GM19452 (cell line): ENCODE measurements around the gene STRADA.
"Not testable (repeated sequence)": the region's sequence is repeated elsewhere in the genome, so short reads cannot be mapped to it uniquely, and the experiment has no call there.

ENCODE experiments used
- ATAC-seq: cut with Tn5 transposase; IDR thresholded peaks from one replicate; pipeline ENCODE4 v1.9.1; 2021; ENCODE audit not compliant: unreplicated experiment

The STRADA gene

DNA sequence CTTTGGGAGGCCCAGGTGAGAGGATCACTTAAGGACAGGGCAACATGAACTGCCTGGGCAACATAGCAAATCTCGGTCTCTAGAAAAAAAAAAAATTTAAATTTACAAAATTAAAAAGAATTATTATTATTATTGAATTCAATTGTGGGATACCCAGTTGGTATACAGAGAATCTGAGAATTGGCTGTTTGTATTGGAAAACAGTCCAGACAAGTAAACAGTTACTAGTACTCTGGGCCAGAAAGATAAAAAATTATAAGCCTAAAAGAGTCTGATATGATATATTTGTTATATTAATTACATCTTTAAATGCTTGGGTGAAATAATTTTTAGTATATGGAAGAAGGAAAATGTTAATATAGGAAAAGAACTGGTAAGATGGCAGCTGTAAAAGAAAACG is 16.8 kb upstream of the STRADA start:
- ATAC-seq = no peak

DNA sequence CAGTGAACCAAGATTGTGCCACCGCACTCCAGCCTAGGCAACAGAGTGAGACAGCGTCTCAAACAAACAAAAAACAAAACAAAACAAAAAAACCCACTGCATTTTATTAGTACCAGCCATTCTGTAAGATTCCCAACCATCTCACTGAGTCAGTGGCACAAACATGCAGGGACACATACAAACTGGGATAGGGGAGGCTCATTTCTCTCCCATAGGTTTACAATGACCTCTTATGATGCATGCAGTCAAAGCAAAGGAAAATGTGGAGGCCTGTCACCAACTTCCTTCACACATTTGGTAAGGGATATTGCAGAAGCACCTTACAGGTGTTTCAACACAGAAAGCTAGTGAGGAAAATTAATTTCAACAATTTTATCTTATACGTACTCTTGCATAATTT is 12.4 kb upstream of the STRADA start:
- no peak for ATAC-seq

DNA sequence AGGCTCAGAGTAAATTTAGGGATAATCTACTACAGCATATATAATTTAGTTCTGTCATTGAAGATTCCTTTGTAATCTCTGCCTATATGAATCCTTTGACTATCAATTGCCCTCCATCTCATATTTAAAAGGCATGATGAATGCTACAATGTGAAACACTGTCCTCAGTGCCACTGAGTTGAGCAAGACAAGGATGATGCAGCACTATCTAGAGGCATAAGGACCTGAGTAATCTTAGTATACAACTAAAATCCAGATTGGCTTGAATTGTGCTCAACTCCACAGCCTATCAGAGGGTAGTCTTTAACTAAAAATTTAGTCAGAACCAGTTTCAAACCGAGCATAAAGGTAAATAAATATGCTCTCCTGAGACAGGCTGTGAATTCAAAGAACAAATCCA is 11.6 kb upstream of the STRADA start:
- no peak for ATAC-seq

DNA sequence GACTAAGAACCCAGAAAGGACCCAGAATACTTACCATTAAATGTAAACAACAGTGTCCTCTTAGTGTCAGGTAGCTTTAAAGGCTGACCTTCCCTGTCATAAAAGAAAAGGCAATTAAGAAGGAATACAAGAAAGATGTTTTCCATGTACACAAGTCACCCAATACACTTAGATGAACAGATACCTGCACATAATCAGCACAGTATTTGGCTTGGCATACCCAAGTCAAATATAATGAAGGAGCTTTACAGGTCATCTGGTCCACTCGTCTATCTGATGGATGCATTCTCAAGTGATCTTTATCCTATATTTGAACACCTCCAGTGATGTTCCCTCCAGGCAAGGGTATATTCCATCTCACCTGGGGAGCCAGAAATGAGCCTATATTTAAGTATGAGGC is 11.1 kb upstream of the STRADA start:
- ATAC-seq = no peak

DNA sequence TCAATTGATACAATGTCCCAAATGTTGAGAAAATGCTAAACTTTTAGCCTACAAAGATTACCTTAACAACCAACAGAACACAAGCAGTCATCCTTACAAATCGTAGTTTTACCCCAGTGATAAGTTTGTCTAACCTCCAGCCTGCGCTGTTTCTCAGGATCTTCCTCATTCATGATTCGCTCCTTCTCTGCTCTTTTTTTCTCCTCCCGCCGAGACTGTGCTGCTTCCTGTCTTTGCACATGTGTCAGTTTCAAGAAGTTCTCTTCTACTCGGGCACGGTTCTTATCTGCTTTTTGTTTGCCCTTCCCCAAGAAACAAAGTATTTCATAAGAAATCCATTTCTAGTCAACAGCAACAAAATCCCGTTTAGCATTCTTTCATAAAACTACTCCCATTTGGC is 10.2 kb upstream of the STRADA start:
- ATAC-seq = no peak

DNA sequence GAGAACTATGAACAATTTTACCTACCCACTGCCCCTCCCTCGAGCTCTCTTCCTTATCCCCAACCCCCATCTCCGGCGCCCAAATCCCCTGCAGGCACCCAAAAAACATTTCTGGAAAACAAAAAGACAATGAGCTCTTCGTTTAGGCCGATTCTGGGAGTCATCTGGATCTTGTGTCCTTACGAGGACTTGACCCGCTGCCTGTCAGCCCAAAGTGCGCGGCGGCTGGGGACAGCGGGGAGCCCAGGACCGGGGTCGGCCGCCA is 524 bp downstream of the STRADA start:
- peak; percentile 12 for ATAC-seq

DNA sequence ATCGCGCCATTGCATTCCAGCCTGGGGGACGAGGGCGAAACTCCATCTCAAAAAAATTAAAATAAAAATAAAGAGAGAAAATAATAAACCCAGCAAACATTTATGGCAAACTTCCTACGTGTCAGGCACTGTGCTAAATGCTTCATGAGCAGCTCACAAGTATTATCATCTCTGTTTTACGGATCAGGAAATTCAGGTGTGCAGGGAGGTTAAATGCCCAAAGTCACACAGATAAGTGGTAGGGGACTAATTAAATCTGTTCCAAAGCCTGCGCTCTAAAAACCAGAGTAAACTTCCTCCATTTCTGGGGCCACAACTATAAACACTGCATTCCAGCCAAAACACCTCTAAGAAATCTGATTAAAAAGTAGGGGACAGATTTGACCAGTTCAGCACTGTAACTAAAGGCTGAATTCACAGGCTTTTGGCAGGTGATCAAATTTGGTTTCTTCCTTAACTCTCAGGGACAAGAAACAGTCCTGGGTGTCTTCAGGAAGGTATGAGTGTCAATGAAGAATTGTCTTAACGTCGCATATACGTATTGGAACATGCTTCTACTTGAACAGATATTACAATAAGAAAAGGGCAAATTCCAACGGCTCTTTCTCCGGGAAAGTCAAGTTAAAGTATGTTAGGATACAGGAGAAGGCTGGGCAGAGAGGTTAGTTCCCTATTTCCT is 996 bp downstream of the STRADA start:
- no peak for ATAC-seq

DNA sequence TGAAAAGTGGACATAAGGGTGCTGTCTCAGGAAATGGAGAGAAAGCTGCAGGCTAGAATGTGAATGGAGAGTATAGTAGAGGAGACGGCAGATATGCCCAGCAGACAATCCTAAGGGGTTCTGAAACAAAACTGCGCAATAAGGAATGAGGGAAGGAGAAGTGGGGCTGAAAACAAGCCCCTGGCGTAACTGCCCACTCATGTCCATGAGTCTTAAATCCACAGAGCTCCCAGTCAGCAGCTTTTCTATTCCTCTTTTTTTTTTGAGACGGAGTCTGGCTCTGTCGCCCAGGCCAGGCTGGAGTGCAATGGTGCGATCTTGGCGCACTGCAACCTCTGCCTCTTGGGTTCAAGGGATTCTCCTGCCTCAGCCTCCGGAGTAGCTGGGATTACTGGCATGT is 5.9 kb downstream of the STRADA start:
- no peak for ATAC-seq

DNA sequence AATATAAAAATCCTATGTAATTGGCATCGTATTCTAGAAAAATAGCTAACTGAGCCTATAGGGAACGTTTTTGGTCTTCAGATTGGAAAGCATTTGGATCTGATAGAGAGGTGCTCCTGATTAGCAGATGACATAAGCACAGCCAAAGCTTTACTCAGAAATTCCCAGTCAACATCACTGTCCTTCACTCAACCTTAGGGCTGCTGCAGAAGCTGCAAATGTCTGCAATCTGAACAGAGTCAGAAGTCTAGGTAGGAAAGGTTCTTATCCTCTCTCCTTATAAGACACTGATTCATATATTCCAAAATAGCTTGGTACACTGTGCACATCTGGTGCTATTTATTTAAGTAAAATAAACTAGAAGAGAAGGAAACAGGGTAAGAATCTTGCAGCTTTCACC is 19.2 kb downstream of the STRADA start:
- ATAC-seq = no peak

DNA sequence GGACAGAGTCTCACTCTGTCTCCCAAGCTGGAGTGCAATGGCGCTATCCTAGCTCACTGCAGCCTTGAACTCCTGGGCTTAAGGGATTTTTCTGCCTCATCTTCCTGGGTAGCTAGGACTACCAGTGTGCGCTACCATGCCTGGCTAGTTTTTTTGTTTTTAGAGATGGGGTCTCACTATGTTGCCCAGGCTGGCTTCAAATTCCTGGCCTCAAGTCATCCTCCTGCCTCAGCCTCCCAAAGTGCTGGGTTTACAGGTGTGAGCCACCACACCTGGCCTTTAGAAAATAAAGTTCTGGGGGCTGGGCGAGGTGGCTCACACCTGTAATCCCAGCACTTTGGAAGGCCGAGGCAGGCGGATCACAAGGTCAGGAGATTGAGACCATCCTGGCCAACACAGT is 21.4 kb downstream of the STRADA start:
- not testable (repeated sequence) for ATAC-seq

DNA sequence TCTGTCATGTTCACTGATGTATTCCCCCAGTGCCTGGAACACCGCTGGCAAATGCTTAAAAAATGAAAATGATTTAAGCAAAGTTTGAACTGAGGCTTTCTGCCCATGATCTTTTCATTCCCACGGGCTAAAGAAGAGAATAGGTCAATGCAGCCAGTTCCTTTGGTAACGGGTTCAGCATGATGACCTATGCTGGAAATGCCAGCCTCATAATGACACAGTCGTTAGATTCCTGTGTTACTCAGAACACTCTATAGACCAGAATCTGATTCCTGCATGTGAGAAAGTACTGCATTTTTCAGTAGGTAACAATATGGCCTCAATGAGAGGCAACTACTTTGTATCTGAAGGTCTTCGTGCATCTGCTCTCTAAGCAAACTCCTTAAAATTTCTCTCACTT is 22.6 kb downstream of the STRADA start:
- no peak for ATAC-seq

DNA sequence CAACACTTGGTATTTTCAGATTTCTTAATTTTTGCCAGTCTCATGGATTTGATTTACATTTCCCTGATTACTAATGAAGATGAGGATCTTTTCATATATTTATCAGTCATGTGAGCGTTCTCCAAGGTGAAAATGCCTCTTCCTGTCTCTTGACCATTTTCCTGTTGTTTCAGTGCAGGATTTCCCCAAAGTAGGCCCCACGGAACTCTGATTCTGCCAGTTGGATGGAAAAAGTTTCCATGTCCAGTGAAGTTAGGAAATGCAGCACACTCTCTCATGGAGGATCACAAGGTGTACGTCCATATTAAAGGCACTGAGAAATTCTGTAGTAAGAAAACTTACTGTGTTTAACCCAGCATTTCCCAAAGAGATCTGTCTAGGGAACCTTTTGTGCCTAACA is 25.2 kb downstream of the STRADA start:
- no peak for ATAC-seq

DNA sequence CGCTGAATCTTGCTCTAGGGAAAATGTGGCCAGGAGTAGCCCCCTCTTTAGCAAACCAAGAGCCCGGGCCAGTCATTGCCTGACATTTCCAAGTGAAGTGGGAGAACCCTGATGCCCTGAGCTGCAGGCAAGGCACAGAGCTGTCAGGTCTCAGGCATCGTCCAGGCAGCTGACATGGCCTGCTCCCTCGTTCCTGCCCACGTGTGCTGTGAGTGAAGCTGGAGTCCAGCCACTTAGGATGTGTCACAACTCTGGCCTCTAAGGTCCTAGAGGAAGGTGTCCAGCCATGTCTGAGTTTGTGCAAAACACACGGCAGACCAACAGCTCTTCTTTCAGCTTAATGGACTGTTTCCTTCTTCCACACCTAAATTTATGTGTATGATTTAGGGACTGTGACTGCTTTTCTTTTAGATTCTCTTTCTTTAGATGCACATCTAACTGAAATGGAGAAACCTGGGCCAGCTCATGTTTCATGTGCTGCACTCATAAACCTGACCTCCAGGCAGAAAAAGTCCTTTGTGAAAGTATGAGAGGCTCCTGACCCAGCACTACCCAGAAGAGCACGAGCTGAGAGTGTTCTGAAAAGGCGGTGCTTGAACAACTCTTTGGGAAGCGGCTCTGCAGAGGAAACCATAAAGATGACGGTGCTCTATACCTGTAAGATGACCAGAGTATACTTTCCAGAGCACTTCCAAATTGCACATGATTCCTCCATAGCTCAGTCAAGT is 26.9 kb downstream of the STRADA start:
- no peak for ATAC-seq

DNA sequence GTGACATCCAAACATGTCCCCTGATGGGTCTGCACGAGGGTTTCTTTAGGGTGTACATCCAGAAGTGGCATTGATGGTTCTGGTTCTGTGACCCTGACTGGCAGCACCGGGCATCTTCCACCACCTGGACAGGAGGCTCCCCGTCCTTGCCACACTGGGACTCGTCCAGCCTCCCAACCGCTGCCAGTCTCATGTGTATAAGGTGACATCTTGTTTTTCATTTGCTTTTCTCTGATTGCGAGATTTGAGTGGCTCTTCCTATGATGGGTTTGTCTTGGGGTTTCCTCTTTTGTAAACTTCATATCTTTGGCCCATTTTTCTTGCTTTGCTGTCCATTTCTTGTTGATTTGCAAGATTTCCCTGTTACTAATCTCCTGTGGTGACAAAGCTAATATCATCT is 32.5 kb downstream of the STRADA start:
- ATAC-seq = no peak

DNA sequence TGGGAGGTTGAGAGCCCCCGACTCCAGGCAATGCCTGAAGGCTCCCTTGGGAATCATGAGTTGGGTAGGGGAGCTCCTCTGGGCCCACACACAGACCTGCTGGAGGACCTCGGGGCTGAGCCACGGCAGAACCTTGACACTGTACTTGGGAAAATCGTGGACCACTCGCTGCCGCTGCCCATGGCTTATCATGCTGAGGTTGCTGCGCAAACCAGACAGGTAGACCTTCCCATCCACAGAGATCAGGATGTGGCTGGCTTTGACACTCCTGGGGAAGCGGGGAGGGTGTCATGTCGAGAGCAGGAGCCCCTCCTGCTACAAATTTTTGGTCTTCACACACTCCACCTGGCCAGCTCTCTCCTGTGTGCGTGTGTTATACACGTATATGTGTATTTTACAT is 34.4 kb downstream of the STRADA start:
- no peak for ATAC-seq

DNA sequence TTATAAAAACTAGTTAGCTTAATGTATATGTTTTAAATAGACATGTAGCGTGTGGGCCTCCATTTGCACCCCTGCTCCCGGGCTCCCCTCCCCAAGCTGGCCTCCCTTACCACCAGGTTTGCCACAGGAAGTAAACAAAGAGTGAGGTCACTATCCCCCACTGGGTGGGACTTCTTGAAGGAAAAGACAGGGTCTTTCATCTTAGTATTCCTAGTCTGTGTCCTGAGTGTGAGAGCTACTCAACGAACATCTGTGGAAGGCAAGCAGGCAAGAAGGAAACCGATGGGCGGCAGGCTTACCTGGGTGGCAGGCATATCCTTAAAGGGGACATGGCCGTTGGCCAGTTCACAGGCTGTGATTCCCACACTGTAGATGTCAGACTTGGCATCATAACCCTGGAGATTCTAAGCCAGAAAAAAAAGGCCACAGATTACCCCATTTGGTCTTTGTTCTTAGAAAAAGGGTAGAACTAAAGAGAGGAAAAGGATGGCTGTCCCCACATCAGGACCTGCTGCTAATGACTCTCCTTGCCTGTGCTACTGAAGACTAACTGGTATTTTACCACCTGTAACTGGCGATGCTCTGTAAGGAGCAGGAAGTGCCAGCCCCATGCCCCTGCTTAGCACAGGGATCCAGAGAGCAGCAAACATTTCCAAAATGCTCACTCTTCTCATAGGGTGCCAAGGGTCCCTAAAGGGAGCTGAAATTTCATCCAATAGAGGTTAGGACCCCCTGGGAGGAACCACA is 35.1 kb downstream of the STRADA start:
- no peak for ATAC-seq

DNA sequence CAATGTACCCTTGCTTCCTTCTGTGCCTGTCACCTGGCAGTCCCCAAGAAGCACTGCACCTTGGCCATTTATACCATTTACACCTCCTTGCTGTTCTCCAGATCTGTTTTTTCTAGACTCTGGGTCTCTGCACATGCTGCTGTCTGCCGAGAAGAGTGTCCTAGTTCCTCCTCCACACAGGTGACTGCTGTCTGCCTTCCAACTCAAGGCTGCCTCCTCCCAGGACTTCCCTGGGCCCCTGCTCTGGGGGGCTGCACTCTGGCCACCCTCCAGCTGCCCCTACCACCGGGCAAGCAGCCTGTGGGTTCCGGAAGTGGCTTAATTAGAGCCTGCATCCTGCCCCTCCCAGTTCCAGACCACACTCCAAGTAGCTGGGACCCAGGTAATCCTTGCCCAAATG is 35.9 kb downstream of the STRADA start:
- ATAC-seq = no peak

DNA sequence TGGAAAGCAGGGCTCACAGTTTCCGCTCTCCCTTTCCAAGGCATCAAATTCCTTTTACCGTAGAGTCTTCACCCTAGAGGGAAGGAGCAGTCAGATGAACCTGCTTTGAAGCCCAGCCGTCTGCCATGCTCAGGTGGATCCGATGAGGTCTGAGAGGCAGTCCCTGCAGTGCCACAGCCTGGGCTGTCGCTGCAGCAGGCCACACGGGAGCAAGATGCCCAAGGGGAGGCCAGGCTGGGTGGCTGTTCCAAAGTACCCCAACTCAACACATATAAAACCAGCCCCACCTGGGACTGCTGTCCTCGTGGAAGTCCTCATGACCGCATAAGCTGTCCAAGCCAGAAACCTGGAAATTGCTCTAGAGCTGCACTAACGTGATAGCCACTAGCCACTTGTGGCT is 36.8 kb downstream of the STRADA start:
- no peak for ATAC-seq

DNA sequence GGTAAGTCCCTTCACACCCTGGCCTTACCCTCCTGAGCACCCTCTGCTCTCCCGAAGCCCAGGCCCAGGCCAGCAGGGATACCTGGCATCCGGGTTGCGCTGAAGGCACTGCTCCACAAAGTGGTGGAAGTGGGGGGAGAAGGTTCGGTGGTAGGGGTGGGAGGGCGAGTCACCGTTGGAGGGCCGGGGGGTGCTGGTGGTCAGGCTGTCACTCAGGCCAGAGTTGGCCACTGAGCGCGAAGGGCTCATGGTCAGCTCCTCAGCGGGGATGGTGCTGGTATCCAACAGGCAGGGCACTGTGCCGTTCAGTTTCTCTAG is 37.4 kb downstream of the STRADA start:
- ATAC-seq = no peak

DNA sequence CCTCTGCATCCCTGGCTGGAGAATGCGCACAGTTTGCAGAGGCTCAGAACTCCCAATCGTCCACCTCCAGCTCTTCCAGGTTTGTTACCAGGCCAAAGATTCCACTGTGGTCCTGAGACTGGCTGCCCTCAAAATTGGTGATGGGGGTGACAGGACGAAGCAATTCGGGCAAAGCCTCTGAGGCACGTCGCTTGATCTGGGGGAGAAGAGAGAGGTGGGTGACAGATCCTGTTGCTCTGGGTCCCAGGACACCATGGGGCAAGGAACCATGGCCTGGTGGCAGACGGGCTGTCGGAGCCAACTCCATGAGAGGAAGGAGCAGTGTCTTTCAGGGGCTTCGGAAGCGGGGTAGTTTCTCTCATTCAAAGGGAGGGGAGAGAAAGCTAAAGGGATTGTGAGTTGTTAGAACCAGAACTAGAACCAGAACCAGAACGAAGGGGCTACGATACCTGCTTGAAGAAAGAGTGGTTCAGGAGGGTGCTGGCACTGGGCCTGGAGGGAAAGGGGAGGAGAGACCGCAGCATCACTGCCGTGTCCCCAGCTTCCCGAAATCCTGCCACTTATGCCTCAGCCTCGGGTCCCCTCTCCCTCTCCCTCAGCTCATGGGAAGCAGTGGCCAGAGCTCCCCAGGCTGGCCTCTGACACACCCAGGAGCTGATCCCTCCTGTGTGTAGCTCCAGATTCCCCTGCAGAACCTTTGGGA is 37.9 kb downstream of the STRADA start:
- no peak for ATAC-seq

DNA sequence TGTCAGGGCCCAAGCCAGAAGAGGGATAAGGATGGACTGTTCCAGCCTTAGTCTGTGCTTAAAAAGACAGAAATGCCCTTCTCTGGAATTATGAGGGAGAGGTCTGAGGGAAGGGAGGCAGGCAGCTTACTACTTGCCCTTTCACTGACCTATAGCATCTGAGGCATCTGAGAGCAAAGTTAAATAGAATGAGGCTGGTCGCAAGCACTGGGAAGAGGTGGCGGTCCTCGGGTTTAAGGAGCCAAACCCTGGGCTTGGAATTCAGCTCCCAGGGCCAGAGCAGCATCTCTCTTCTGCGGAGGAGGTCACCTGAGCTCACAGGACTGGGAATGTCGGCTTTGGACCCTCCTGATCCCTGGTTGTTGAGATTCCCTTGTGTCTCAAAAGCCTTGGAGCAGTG is 38.6 kb downstream of the STRADA start:
- no peak for ATAC-seq

DNA sequence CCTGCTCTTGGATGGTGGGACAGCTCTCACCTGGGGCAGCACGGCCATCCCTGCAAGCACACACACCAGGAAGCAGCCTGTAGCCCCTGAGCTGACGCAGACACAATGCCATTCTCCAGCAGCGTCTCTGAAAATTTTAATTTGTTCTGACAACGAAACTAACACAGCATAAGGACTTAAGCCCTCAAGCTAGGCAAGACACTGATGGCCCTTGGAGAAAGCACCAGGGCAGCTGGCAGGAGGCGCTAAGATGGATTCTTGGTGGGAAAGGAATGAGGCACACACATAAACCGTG is 38.9 kb downstream of the STRADA start:
- ATAC-seq = no peak
